Stomach (tissue), 9 donors: Measurements from ENCODE around the gene CPZ. TPM values are rescaled to one million over a fixed set of nuclear protein-coding genes. Genes with fewer than 3 reads are reported as not detected.
"Not testable (repeated sequence)": the region's sequence is repeated elsewhere in the genome, so short reads cannot be mapped to it uniquely, and the experiment has no call there.

ENCODE experiments used
- DNase-seq, 2 donors: peaks; one replicate each; pipeline versions ENCODE4 v3.0.0 to v3.0.0-alpha.2; 2013 to 2019
- H3K27ac ChIP-seq, 5 donors: fragments of 200-600 bp in 4 of 5; sonication (generic) in 4 of 5; one replicate each; pipeline ENCODE4 v1.5.1; 2013 to 2019; ENCODE audit warnings: mild to moderate bottlenecking in 1 of 5, moderate library complexity in 1 of 5
- H3K27me3 ChIP-seq, 3 donors: fragments of 200-600 bp; sonication (generic); one replicate each; pipeline ENCODE4 v1.5.1; 2017 to 2019; ENCODE audit warnings: mixed run types in 1 of 3
- H3K36me3 ChIP-seq, 4 donors: fragments of 200-600 bp; sonication (generic); 1 replicate in 3 of 4; 2 replicates in 1 of 4; pipeline ENCODE4 v1.5.1; 2016 to 2019
- H3K4me1 ChIP-seq, 4 donors: fragments of 200-600 bp; sonication (generic); one replicate each; pipeline ENCODE4 v1.5.1; 2016 to 2019
- H3K4me3 ChIP-seq, 4 donors: fragments of 200-600 bp; sonication (generic) in 3 of 4; one replicate each; pipeline ENCODE4 v1.5.1; 2016 to 2019; ENCODE audit warnings: mild to moderate bottlenecking in 1 of 4
- H3K9me3 ChIP-seq, 4 donors: fragments of 200-600 bp; sonication (generic); one replicate each; pipeline ENCODE4 v1.5.1; 2016 to 2019
- CTCF ChIP-seq, 7 experiments: fragments of 450-650 bp in 4 of 7; fragments of 200-600 bp in 3 of 7; sonication (generic) in 3 of 7; IDR thresholded peaks; one replicate each; pipeline ENCODE4 v1.5.1; 2016 to 2019; ENCODE audit warnings: antibody characterized with exemption in 7 of 7, control low read depth in 2 of 7, mild to moderate bottlenecking in 1 of 7
- EP300 ChIP-seq: sonication (generic); formaldehyde crosslinking; IDR thresholded peaks from one replicate; pipeline ENCODE4 v1.6.1; 2017; ENCODE audit warnings: antibody characterized with exemption
- POLR2A ChIP-seq, 4 donors: fragments of 450-650 bp; IDR thresholded peaks; one replicate each; pipeline ENCODE4 v1.6.1; 2016; ENCODE audit warnings: antibody characterized with exemption in 4 of 4, control low read depth in 2 of 4, mild to moderate bottlenecking in 1 of 4, moderate library complexity in 1 of 4
- POLR2AphosphoS5 ChIP-seq, 3 donors: sonication (generic); formaldehyde crosslinking; IDR thresholded peaks; one replicate each; pipeline ENCODE4 v1.6.1; 2016; ENCODE audit warnings: antibody characterized with exemption in 3 of 3
- WGBS, 5 donors: extraction: QIAGEN DNeasy Blood & Tissue Kit in 3 of 5; methylation state at CpG; one replicate each; pipeline versions ENCODE4 v1.1.5 to v1.1.7; 2013 to 2018; 5-methylcytosine and 5-hydroxymethylcytosine counted together
- intact Hi-C: fragments of 100-400 bp; cut with DNase I; formaldehyde crosslinking; loops from one replicate; pipeline ENCODE4 v1.15.1; 2023; ENCODE audit warnings: low total_unique reads
- polyA plus RNA-seq, 3 donors: library from polyadenylated mRNA; stranded (reverse); fragments of 200-250 nt; gene quantifications; one replicate each; pipeline ENCODE4 v1.2.3, GENCODE V29; 2013
- total RNA-seq, 5 donors: library from RNA; depleted of rRNA; stranded (reverse); fragments of >200 nt; gene quantifications; one replicate each; pipeline versions ENCODE4 v1.1.0 to v1.2.3, GENCODE V29; 2014 to 2016
- donor health status: healthy with polysubstance abuse.
- donor health status: Bipolar disorder and iron deficiency.
- donor health status: healthy.

The CPZ gene
- total and polyA plus RNA-seq, 8 donors = 0.25 to 13.2 (median 3.3) TPM; not detected in 2

GRCh38 chr4:8615921-8616787 is 23.6 kb downstream of the CPZ start:
- 64 to 82% (median 73%) methylated on average over 22 to 26 of the region's 26 CpGs for WGBS, 5 donors
- H3K27me3 ChIP-seq = peaks cover 0 to 31% (median 0%) of the 10 kb centered on the region in 3 donors
- no peak for DNase-seq
- no peak for TF ChIP-seq POLR2A (IDR thresholded peaks at IDR 0.05)
- intact Hi-C loops = no loop called here
- H3K27ac ChIP-seq = no peak overlapping the region
- no peaks in the 10 kb centered on the region for H3K36me3 ChIP-seq
- no peak overlapping the region for H3K4me3 ChIP-seq
- H3K9me3 ChIP-seq = no peaks in the 10 kb centered on the region
- H3K4me1 ChIP-seq = no peaks in the 10 kb centered on the region

GRCh38 chr4:8616831-8617230 is 24.3 kb downstream of the CPZ start:
- no peak overlapping the region for H3K4me3 ChIP-seq
- H3K27me3 ChIP-seq = peaks cover 0 to 31% (median 0%) of the 10 kb centered on the region in 3 donors
- no peaks in the 10 kb centered on the region for H3K9me3 ChIP-seq
- H3K27ac ChIP-seq = no peak overlapping the region
- no peaks in the 10 kb centered on the region for H3K4me1 ChIP-seq
- intact Hi-C loops = no loop called here
- no peaks in the 10 kb centered on the region for H3K36me3 ChIP-seq
- TF ChIP-seq EP300 (no peak), POLR2A (IDR thresholded peaks at IDR 0.05) (no peak), POLR2AphosphoS5 (IDR thresholded peaks at IDR 0.05) (no peak), CTCF (IDR thresholded peaks at IDR 0.05) (no peak)
- WGBS, 5 donors = 64 to 79% (median 71%) methylated on average over 7 to 16 of the region's 16 CpGs
- DNase-seq = no peak

- DNase-seq = no peak
- H3K4me3 ChIP-seq = no peak overlapping the region
- H3K27ac ChIP-seq = no peak overlapping the region
- no peaks in the 10 kb centered on the region for H3K4me1 ChIP-seq
- TF ChIP-seq CTCF (IDR thresholded peaks at IDR 0.05) = no peak
- TF ChIP-seq POLR2AphosphoS5 (IDR thresholded peaks at IDR 0.05) = no peak
- no peak for TF ChIP-seq EP300
- TF ChIP-seq POLR2A (IDR thresholded peaks at IDR 0.05) = no peak
- H3K27me3 ChIP-seq = peaks cover 0 to 31% (median 0%) of the 10 kb centered on the region in 3 donors
- WGBS, 5 donors = 59 to 76% (median 72%) methylated on average over 21 of the region's 21 CpGs
- H3K36me3 ChIP-seq = no peaks in the 10 kb centered on the region
- H3K9me3 ChIP-seq = no peaks in the 10 kb centered on the region
- intact Hi-C loops = no loop called here
These were observed 25.0 kb downstream of the CPZ start for GRCh38 chr4:8617486-8618040.

- Histone ChIP-seq H3K27ac (no peak overlapping the region), H3K36me3 (no peaks in the 10 kb centered on the region), H3K4me1 (no peaks in the 10 kb centered on the region), H3K4me3 (no peak overlapping the region), H3K27me3 (peaks cover 0 to 29% (median 0%) of the 10 kb centered on the region in 3 donors), H3K9me3 (no peaks in the 10 kb centered on the region)
- no peak for TF ChIP-seq POLR2AphosphoS5 (IDR thresholded peaks at IDR 0.05)
- 78 to 87% (median 83%) methylated on average over 13 to 15 of the region's 15 CpGs for WGBS, 5 donors
- intact Hi-C loops = no loop called here
- DNase-seq = no peak
These were observed 25.9 kb downstream of the CPZ start for GRCh38 chr4:8618421-8618820.

GRCh38 chr4:8618961-8619720 is 26.6 kb downstream of the CPZ start:
- intact Hi-C loops = no loop called here
- Histone ChIP-seq H3K36me3 (no peaks in the 10 kb centered on the region), H3K27ac (no peak overlapping the region), H3K9me3 (no peaks in the 10 kb centered on the region), H3K27me3 (peaks cover 0 to 25% (median 0%) of the 10 kb centered on the region in 3 donors), H3K4me1 (no peaks in the 10 kb centered on the region), H3K4me3 (no peak overlapping the region)
- no peak for DNase-seq
- TF ChIP-seq POLR2AphosphoS5 (IDR thresholded peaks at IDR 0.05) (no peak), CTCF (IDR thresholded peaks at IDR 0.05) (no peak), EP300 (no peak), POLR2A (IDR thresholded peaks at IDR 0.05) (no peak)
- WGBS, 5 donors = 82 to 90% (median 86%) methylated on average over 20 to 28 of the region's 28 CpGs

GRCh38 chr4:8621135-8621534 is 28.6 kb downstream of the CPZ start:
- H3K27ac ChIP-seq, H3K36me3 ChIP-seq, DNase-seq, H3K4me1 ChIP-seq, H3K9me3 ChIP-seq, intact Hi-C loops, H3K4me3 ChIP-seq: not testable (repeated sequence)
- peaks cover 0 to 25% (median 0%) of the 10 kb centered on the region in 3 donors for H3K27me3 ChIP-seq
- WGBS, 5 donors = 73 to 81% (median 80%) methylated on average over 5 to 11 of the region's 14 CpGs; no CpG with 5 or more reads in 2 of the 5 donors

GRCh38 chr4:8624601-8625272 is 32.2 kb downstream of the CPZ start:
- H3K9me3 ChIP-seq, H3K4me1 ChIP-seq, H3K27me3 ChIP-seq, DNase-seq, intact Hi-C loops, H3K4me3 ChIP-seq, H3K36me3 ChIP-seq, H3K27ac ChIP-seq: not testable (repeated sequence)
- WGBS, 5 donors = no CpG with 5 or more reads among the region's 29 CpGs
